ENCODE results near the gene ACADVL.

GRCh38 chr17:7203391-7203790, 16.3 kb upstream of the ACADVL start:
- no peak for TF ChIP-seq EZH2 (IDR thresholded peaks at IDR 0.05; ENCODE audit: borderline replicate concordance, insufficient read depth, low read depth, low read length, poor library complexity, severe bottlenecking)
- no peak for TF ChIP-seq CTCF (IDR thresholded peaks at IDR 0.05)

Data from B cell (primary cell).